ENCODE measurements around the gene CEBPB. TPM values are rescaled to one million over a fixed set of nuclear protein-coding genes. Genes with fewer than 3 reads are reported as not detected.

Gene CEBPB
- total RNA-seq, 2 experiments from 2014 or later = 28.8 to 32.0 TPM

- CTCF ChIA-PET = no interaction called here
- no peak overlapping the region for H3K27ac Mint-ChIP-seq
Measured at GRCh38 chr20:50216543-50217206, 26.0 kb downstream of the CEBPB start.

GRCh38 chr20:50217207-50217949 is 26.7 kb downstream of the CEBPB start:
- DNase-seq (no peak), ATAC-seq (no peak)
- no peak overlapping the region for H3K27ac Mint-ChIP-seq
- H3K27me3 Mint-ChIP-seq (ENCODE audit: low read depth) = peaks cover 18% of the 10 kb centered on the region
- H3K36me3 Mint-ChIP-seq (ENCODE audit: low read depth) = no peaks in the 10 kb centered on the region
- H3K9me3 Mint-ChIP-seq (ENCODE audit: insufficient read depth) = no peaks in the 10 kb centered on the region
- peaks cover 17% of the 10 kb centered on the region for H3K4me1 Mint-ChIP-seq (ENCODE audit: low read depth)
- ChIA-PET POLR2A (no interaction called here), CTCF (no interaction called here)
- H3K4me3 Mint-ChIP-seq = no peak overlapping the region

More at GRCh38 chr20:50216543-50217206, 26.0 kb downstream of the CEBPB start:
- no peak for DNase-seq
- Mint-ChIP-seq H3K27me3 (ENCODE audit: low read depth) (peaks cover 18% of the 10 kb centered on the region), H3K4me1 (ENCODE audit: low read depth) (peaks cover 21% of the 10 kb centered on the region), H3K36me3 (ENCODE audit: low read depth) (no peaks in the 10 kb centered on the region), H3K9me3 (ENCODE audit: insufficient read depth) (no peaks in the 10 kb centered on the region), H3K4me3 (no peak overlapping the region)
- POLR2A ChIA-PET = no interaction called here
- ATAC-seq = no peak

- ChIA-PET POLR2A (no interaction called here), CTCF (interaction anchor here (0.9 kb wide), 1 partner anchor 19 kb away, joined by 3 read pairs; no protein-coding TSS in a partner anchor)
- ATAC-seq (no peak), DNase-seq (no peak)
- no peak overlapping the region for H3K27ac Mint-ChIP-seq
- H3K4me1 Mint-ChIP-seq (ENCODE audit: low read depth) = peaks cover 5% of the 10 kb centered on the region
- no peak overlapping the region for H3K4me3 Mint-ChIP-seq
- peaks cover 7% of the 10 kb centered on the region for H3K27me3 Mint-ChIP-seq (ENCODE audit: low read depth)
- no peaks in the 10 kb centered on the region for H3K36me3 Mint-ChIP-seq (ENCODE audit: low read depth)
- H3K9me3 Mint-ChIP-seq (ENCODE audit: insufficient read depth) = no peaks in the 10 kb centered on the region
Measured at GRCh38 chr20:50218987-50219435, 28.4 kb downstream of the CEBPB start.

- no peaks in the 10 kb centered on the region for H3K9me3 Mint-ChIP-seq (ENCODE audit: insufficient read depth)
- CTCF ChIA-PET = interaction anchor here (0.9 kb wide), 1 partner anchor 20 kb away, joined by 3 read pairs; no protein-coding TSS in a partner anchor
- ATAC-seq (no peak), DNase-seq (no peak)
- peaks cover under 1% of the 10 kb centered on the region for H3K4me1 Mint-ChIP-seq (ENCODE audit: low read depth)
- POLR2A ChIA-PET = no interaction called here
- no peak overlapping the region for H3K4me3 Mint-ChIP-seq
- no peaks in the 10 kb centered on the region for H3K36me3 Mint-ChIP-seq (ENCODE audit: low read depth)
- H3K27me3 Mint-ChIP-seq (ENCODE audit: low read depth) = peaks cover 4% of the 10 kb centered on the region
- H3K27ac Mint-ChIP-seq = no peak overlapping the region
Measured at GRCh38 chr20:50219600-50219999, 29.0 kb downstream of the CEBPB start.

GRCh38 chr20:50220093-50220893 is 29.7 kb downstream of the CEBPB start:
- Mint-ChIP-seq H3K27ac (no peak overlapping the region), H3K4me1 (ENCODE audit: low read depth) (no peaks in the 10 kb centered on the region)
- CTCF ChIA-PET = interaction anchor here (0.9 kb wide), 1 partner anchor 21 kb away, joined by 3 read pairs; no protein-coding TSS in a partner anchor

GRCh38 chr20:50220894-50221365 is 30.3 kb downstream of the CEBPB start:
- ATAC-seq (no peak), DNase-seq (no peak)

More at GRCh38 chr20:50220093-50220893, 29.7 kb downstream of the CEBPB start:
- no peaks in the 10 kb centered on the region for H3K36me3 Mint-ChIP-seq (ENCODE audit: low read depth)
- POLR2A ChIA-PET = no interaction called here
- no peaks in the 10 kb centered on the region for H3K9me3 Mint-ChIP-seq (ENCODE audit: insufficient read depth)
- DNase-seq (no peak), ATAC-seq (no peak)
- no peaks in the 10 kb centered on the region for H3K27me3 Mint-ChIP-seq (ENCODE audit: low read depth)
- no peak overlapping the region for H3K4me3 Mint-ChIP-seq

GRCh38 chr20:50221501-50222308 is 31.1 kb downstream of the CEBPB start:
- H3K36me3 Mint-ChIP-seq (ENCODE audit: low read depth) = no peaks in the 10 kb centered on the region
- CTCF ChIA-PET = no interaction called here
- peaks cover 5% of the 10 kb centered on the region for H3K4me1 Mint-ChIP-seq (ENCODE audit: low read depth)
- no peaks in the 10 kb centered on the region for H3K9me3 Mint-ChIP-seq (ENCODE audit: insufficient read depth)
- H3K27me3 Mint-ChIP-seq (ENCODE audit: low read depth) = no peaks in the 10 kb centered on the region
- ATAC-seq (no peak), DNase-seq (no peak)
- POLR2A ChIA-PET = interaction anchor here (0.6 kb wide), 1 partner anchor 10 kb away, joined by 3 read pairs; no protein-coding TSS in a partner anchor
- no peak overlapping the region for H3K27ac Mint-ChIP-seq
- H3K4me3 Mint-ChIP-seq = no peak overlapping the region

More at GRCh38 chr20:50220894-50221365, 30.3 kb downstream of the CEBPB start:
- POLR2A ChIA-PET = no interaction called here
- Mint-ChIP-seq H3K4me1 (ENCODE audit: low read depth) (no peaks in the 10 kb centered on the region), H3K4me3 (no peak overlapping the region), H3K27ac (no peak overlapping the region), H3K36me3 (ENCODE audit: low read depth) (no peaks in the 10 kb centered on the region), H3K27me3 (ENCODE audit: low read depth) (no peaks in the 10 kb centered on the region), H3K9me3 (ENCODE audit: insufficient read depth) (no peaks in the 10 kb centered on the region)
- CTCF ChIA-PET = no interaction called here

- H3K27ac Mint-ChIP-seq = no peak overlapping the region
- no peak for ATAC-seq
- H3K36me3 Mint-ChIP-seq (ENCODE audit: low read depth) = no peaks in the 10 kb centered on the region
Measured at GRCh38 chr20:50222309-50223038, 31.8 kb downstream of the CEBPB start.

GRCh38 chr20:50223039-50224005 is 32.7 kb downstream of the CEBPB start:
- no peaks in the 10 kb centered on the region for H3K27me3 Mint-ChIP-seq (ENCODE audit: low read depth)
- peaks cover 20% of the 10 kb centered on the region for H3K4me1 Mint-ChIP-seq (ENCODE audit: low read depth)
- H3K27ac Mint-ChIP-seq = no peak overlapping the region
- no peaks in the 10 kb centered on the region for H3K9me3 Mint-ChIP-seq (ENCODE audit: insufficient read depth)
- DNase-seq = no peak
- no peak for ATAC-seq
- POLR2A ChIA-PET = no interaction called here
- CTCF ChIA-PET = no interaction called here
- no peak overlapping the region for H3K4me3 Mint-ChIP-seq
- no peaks in the 10 kb centered on the region for H3K36me3 Mint-ChIP-seq (ENCODE audit: low read depth)

More at GRCh38 chr20:50222309-50223038, 31.8 kb downstream of the CEBPB start:
- Mint-ChIP-seq H3K4me1 (ENCODE audit: low read depth) (peaks cover 12% of the 10 kb centered on the region), H3K4me3 (no peak overlapping the region), H3K27me3 (ENCODE audit: low read depth) (no peaks in the 10 kb centered on the region), H3K9me3 (ENCODE audit: insufficient read depth) (no peaks in the 10 kb centered on the region)
- ChIA-PET POLR2A (interaction anchor here (0.6 kb wide), 1 partner anchor 9 kb away, joined by 3 read pairs; no protein-coding TSS in a partner anchor), CTCF (no interaction called here)
- no peak for DNase-seq

- ChIA-PET CTCF (no interaction called here), POLR2A (no interaction called here)
- no peak for DNase-seq
- ATAC-seq = no peak
- H3K4me1 Mint-ChIP-seq (ENCODE audit: low read depth) = peaks cover 20% of the 10 kb centered on the region
- no peaks in the 10 kb centered on the region for H3K36me3 Mint-ChIP-seq (ENCODE audit: low read depth)
- no peak overlapping the region for H3K27ac Mint-ChIP-seq
- H3K27me3 Mint-ChIP-seq (ENCODE audit: low read depth) = no peaks in the 10 kb centered on the region
- H3K4me3 Mint-ChIP-seq = no peak overlapping the region
- H3K9me3 Mint-ChIP-seq (ENCODE audit: insufficient read depth) = no peaks in the 10 kb centered on the region
Measured at GRCh38 chr20:50224052-50224451, 33.4 kb downstream of the CEBPB start.

Measured in activated CD8-positive, alpha-beta T cell treated with anti-CD3 and anti-CD28 coated beads, Interleukin-2, amount 10 ng/mL, durations not matched to agents 7 days and 5 days (primary cell).